ENCODE results near the gene CISD3.

CISD3 gene

DNA sequence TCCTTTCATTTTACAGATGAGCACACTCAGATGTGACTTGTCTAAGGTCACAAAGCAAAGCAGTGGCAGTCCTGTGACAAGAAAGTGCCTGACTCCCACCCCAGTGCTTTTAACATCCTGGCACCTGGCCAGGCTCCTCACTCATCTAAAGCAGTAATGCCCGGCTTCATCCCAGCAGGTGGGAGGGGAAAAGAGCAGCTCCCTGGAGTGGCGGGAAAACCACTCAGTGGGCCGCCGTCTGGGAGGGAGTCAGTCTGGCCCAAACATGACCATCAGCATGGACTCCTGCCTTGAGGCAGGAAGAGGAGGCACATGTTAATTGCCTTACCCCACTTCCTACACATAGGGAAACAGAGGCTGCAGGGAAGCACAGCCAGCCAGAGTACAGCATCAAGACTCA, 15.4 kb downstream of the CISD3 start:
- no peak for DNase-seq

DNA sequence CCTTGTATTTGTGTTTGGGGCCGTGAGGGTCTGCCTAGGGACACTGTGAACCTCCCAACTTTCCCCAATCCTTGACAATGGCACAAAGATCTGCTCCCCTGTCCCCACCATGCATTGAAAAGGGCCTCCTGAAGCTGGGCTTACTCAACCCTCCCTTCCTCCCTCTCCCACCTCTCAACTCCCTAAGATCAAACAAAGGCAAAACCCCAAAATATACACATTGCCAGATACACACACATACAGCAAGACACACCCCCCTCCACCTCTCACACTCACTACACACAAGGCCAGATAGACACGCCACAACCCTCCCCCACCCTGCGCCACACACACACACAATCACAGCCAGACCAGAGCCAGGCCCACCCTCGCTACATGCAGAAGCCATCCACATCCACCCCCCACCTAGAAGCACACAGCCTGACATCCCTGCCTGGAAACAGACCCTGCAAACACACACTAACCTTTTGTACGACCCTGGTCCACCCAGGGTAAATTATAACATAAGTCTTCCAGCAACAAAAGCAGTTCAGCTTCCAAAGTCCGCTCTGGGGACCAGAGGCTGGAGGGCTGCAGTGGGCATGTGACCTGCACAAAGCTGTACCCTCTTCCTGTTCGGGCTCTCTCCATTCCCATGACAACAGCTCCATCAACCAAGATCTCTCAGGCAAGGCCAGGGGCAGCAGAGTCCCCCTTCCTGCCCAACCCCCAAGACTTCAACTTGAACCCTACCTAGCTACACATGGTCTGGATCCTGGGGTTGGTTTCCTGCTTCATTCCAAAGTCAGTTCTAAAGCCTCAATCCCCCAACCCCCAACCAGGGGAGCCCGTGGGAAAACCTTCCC, 16.1 kb downstream of the CISD3 start:
- no peak for DNase-seq

GRCh38 chr17:38746849-38747462, 16.8 kb downstream of the CISD3 start:
- no peak for DNase-seq

- no peak for DNase-seq
Measured at GRCh38 chr17:38747463-38748148, 17.5 kb downstream of the CISD3 start.

GRCh38 chr17:38748149-38748891, 18.2 kb downstream of the CISD3 start, which contains the start of gene PCGF2:
Gene PCGF2 (minus strand): TSS chr17:38748336. CDS start chr17:38740402, 7,934 bp downstream.
- DNase-seq = no peak

- no peak for DNase-seq
Measured at GRCh38 chr17:38748892-38749222, 18.7 kb downstream of the CISD3 start.

DNA sequence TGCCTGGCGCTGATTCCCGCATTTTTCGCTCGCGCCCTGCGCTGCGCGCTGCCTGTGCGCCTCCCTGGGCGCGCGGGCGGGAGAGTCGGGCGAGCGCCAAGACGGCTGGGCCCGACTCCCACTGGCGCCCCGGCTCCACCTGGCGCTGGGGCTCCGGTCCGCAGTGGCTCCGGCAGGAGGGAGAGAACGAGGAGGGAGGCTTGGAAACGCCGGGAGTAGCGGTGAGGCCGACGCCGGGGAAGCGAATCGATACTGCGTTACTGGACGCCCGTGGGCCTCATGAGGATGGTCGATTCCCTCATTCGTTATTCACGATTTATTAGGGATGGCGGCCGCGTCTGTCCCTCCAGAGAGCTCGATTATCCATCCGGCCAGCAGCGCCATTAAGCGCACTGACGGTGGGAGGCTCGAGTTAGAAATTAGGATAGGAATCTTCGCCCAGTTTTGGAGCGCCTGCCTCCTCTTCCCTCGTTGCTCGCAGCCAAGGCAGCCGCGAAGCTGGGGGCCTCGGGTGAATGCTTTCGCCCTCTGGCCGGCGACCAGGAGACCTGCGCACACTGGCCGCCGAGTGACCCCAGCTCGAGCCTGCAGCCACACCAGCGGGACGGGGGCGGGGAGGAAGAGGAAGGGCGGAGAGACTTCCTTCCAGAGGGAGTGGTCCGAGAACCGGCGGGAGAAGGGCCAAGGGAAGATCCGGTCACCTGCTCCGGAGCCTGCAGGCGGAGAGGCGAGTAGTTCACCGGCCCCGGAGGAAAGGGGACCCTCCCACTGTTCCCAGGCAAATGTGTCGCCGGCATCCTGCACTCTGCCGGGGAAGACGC, 19.3 kb downstream of the CISD3 start:
- DNase-seq = no peak

DNA sequence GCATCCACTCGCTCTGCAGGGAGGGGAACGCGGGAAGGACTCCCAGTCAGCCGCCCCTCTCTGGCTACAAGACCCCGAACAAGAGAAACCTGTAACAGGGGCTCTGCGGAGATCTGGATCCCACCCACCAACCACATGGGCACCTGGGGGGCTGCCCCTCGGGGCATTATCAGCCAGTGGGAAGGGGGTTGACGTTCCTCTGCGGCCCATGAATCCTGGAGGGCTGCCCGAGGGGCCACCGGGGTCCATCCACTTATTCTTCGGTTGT, 19.8 kb downstream of the CISD3 start:
- no peak for DNase-seq

GRCh38 chr17:38750312-38751121, 20.4 kb downstream of the CISD3 start:
- DNase-seq = no peak

DNA sequence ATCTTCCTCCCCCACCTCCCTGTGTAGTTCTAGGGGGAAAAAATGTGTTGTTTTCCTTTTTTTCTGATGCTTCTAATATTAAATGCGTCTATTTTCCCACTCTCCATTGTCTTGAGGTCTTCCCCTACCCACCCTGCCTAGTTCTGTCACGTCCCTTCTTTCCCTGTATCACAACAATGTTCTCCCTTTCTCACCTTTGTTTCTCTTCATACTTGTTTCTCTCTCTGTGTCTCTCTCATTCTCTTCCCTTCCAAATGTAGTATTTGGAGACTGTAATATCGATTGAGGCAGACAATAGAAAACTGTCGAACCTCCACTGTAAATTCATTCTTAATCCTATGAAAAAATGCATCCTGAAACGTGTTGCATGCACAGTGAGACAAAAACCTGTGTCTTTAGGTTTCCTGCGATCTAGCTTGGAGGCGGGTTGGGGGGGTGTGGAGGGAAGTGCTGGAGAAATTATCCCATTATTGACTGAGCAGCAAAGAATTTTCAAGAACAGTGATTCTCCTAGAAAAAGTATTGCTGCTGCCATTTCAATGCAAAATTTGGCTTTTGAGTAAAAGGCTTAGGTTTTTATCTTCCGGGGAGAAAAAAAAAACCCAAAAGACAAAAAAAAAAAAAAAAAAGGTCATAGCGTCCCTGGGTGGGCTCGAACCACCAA, 21.1 kb downstream of the CISD3 start:
- no peak for DNase-seq

GRCh38 chr17:38751808-38752307, 21.7 kb downstream of the CISD3 start:
- DNase-seq = peak; percentile 61

- peak; percentile 94 for DNase-seq
Measured at GRCh38 chr17:38752308-38753070, 22.3 kb downstream of the CISD3 start, which contains the start of gene PSMB3. Gene PSMB3 (plus strand): TSS chr17:38752741. CDS start chr17:38752827, 86 bp downstream.

- no peak for DNase-seq
Measured at GRCh38 chr17:38753071-38753506, 22.9 kb downstream of the CISD3 start.

DNA sequence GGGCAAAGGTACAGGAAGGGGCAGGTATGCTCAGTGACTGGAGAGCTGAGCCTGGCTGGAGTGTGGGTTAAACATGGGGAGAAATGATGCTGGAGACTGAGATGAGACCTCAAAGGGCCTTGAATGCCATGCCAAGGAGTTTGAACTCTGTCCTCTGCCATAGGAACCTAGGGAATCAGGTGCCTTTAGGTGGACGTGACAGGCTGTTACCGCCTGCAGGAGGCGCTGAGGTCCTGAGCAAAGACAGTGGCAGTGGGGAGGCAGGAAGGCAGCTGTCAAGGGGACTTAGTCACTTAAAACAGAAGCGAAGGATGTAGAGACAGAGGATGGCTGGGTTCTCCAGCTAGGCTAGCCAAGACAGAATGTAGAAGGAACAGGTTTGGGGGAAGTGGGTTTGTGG, 31.5 kb downstream of the CISD3 start:
- no peak for DNase-seq

- no peak for DNase-seq
Measured at GRCh38 chr17:38762231-38762630, 32.1 kb downstream of the CISD3 start.

- no peak for DNase-seq
Measured at GRCh38 chr17:38766341-38766740, 36.2 kb downstream of the CISD3 start.

- no peak for DNase-seq
Measured at GRCh38 chr17:38768417-38768816, 38.3 kb downstream of the CISD3 start.

DNA sequence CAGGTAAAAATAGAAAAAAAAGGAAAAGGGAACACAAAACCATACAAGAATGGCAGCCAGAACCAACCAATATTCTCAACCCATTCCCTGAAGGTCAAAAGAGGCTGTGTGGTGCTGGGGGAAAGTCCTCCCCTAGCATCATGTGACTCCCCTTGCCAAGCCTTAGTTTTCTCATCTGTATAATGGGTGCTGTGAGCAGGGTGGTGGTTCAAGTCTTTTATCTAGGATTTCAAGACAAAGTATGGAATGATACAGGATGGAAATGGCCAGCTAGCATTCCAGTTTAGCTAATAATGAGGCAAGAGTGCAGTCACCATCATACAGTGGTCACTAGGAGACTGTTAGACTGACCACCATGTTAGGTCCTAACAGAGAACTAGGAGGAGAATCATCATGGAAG, 43.1 kb downstream of the CISD3 start:
- DNase-seq = no peak

DNA sequence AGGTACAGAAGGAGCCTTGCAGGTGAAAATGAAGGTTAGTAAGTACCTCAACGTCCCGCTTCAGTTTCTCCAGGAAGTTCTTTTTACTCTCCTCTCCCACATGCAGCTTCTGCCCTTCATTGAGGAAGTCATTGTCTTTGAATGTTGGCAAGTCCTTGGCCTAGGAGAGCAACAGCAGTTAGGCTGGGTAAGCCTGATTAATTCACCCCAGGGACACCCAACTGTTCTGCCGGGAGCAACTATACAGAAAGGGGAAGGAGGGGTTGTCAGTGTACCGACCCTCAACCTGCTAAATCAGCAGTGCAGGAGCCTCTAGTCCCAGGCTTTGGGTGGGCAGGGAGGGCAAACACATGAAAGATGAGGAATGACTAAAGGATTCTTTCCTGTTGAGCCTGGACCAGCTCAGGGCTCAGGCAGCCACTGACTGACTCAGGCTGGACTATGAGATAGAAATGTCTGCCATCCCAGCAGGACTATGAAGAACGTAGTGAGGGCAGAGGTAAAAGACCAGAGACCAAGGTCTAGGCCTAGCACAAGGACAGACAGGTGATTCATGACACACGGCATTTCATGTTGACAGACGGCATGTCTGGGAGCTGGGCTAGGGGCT, 47.6 kb downstream of the CISD3 start:
- no peak for DNase-seq

All from effector CD4-positive, alpha-beta T cell (primary cell).